Measurements from ENCODE around the gene MTCP1.

MTCP1 gene, protein sequence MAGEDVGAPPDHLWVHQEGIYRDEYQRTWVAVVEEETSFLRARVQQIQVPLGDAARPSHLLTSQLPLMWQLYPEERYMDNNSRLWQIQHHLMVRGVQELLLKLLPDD

DNA sequence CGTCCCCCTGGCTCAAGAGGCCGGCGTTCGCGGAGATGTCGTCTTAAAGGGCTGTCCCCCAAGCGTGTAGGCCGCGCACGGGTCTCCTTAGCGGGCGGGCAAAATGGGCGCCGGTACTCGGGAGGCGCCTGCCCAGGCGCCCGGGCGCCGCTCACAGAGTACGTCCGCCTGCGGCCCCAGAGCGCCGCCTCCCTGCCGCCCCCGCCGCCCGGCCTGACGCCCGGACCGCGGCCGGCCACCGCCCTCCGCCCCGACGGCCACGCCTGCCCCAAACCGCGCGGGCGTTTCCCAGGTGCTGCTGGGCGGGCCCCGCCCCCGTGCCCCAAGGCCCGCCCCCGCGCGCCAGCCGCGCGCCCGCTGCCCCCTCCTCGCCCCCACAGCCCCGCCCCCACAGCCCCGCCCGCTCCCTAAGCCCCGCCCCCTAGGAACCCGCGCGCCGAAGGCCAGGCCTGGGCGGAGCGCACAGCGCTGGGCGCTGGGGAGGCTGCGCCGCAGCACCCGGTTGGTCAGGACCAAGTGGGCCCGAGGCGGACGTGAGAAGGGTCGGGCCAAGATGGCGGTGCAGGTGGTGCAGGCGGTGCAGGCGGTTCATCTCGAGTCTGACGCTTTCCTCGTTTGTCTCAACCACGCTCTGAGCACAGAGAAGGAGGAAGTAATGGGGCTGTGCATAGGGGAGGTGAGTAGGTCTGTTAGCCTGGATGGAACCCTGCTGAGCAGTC lies at the start of gene MTCP1, which contains the start of the genes BRCC3 and CMC4:
MTCP1 (minus strand) TSS at position 162 of the 719 bp plus-strand sequence. CDS start 5,126 bp downstream, outside the sequence.
BRCC3 (plus strand) TSS at position 534 of the 719 bp plus-strand sequence; CDS start at position 554, 20 bp downstream.
CMC4 (minus strand) TSS at position 162 of the 719 bp plus-strand sequence. CDS start 7,113 bp downstream, outside the sequence.
- peak; percentile 95 for DNase-seq

DNA sequence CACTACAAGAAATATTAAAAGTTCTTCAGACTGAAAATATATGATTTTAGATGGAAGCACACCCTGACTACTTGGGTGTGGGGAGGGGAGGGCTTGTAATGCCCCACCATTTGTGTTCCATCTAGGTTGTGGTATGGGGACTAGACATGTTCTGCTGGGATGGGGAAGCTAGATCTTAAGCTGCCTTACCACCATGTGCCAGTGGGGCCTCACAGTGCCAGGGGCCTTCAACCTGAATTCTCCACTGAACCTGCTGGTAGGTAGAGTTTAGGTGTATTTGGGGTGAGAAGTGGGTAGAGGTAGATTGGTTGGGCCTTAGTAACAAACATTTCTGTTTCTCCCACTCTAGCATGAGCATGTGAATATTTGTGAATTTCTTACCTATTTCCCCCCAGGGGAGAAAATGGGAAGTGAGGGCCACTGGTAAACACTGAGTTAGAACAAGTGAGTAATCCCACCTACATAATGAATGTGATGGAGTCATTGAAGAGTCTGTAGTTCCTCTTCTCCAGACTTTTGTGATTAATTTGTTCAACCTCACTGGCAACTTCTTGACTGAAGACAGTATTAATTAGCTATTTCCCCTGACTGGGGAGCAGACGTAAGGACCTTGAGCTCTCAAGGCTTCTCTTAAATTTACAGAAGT lies 44.4 kb upstream of the MTCP1 start:
- DNase-seq = no peak

DNA sequence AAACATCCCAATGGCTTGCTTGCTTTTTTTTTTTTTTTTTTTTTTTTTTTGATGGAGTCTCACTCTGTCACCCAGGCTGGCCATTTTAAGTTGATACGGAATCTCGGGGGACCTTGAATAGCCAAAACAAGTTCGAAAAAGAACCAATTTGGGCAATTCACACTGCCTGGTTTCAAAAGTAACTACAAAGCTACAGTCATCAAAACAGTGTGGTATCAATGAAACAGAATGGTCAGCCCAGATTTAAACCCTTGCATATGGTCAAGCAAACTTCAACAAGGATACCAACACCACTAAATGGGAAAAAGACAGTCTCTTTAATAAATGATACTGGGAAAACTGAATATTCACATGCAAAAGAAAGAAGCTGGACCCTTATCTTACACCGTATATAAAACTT lies 42.2 kb upstream of the MTCP1 start:
- DNase-seq = no peak

DNA sequence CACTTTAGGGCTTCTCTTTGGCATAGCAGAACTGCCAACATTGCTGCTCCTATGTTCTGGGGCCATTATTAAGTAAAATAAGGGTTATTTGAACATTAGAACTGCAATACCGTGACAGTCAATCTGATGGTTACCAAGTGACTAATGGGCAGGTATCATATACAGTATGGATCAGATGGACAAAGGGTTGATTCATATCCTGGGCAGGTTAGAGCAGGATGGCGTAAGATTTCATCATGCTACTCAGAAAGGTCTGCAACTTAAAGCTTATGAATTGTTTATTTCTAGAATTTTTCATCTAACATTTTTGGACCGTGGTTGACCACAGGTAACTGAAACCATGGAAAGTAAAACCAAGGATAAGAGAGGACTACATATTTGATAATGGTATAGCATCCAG lies 41.2 kb upstream of the MTCP1 start:
- DNase-seq = no peak

DNA sequence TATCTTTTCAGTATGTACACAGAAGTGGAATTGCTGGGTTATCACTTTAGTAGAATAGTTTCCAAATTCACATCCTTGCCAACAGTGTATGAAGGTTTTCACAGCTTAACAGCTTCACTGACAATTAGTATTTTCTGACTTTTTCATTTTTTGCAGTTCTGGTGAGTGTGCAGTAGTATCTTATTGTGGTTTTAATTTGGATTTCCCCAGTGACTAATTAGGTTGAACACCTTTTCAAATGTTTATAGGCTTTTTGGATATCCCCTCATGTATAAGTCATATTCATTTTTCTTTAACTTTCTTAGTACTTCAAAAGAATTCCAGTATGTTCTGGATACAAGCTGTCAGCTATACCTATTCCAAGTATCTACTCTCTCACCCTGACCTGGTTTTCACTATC lies 37.5 kb upstream of the MTCP1 start:
- no peak for DNase-seq

DNA sequence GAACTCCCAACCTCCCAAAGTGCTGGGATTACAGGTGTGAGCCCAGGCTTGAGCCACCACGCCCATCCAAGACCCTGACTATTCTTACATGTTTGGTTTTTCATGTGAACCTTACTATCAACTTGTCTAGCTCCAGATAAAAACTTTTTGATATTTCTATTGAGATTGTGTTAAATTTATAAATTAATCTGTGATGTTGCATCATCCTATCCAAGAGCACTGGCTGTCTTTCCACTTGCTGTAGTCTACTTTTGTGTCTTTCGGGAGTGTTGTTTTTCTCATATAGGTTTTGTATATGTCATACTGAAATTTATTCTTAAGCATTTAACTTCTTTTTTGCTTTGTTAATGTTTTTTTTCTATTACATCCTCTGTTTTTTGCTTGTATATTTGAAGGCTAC lies 35.0 kb upstream of the MTCP1 start:
- DNase-seq = no peak

DNA sequence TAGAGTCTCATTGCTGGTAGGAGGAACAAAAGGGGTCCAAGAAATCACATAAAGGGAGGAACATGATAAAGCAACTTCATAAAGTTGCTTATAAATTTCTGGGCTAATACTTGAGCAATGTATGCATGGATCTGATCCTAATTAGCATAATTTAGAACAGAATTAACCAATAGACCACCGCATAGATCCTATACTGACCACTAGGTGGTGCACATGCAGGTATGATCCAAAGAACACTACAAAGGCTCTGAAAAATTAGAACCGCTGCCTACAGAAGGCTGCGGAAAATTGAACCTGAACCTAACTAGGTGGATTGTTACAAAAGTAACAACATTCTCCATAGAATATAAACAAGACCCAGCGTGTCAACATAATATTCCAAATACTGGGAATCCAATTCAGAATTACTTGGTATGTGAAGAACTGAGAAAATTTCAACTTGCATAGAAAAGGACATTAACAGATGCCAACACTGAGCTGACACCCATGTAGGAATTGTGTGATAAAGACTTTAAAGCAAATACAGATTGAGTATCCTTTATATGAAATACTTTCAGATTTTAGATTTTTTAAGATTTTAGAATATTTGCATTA lies 23.6 kb upstream of the MTCP1 start:
- DNase-seq = no peak

DNA sequence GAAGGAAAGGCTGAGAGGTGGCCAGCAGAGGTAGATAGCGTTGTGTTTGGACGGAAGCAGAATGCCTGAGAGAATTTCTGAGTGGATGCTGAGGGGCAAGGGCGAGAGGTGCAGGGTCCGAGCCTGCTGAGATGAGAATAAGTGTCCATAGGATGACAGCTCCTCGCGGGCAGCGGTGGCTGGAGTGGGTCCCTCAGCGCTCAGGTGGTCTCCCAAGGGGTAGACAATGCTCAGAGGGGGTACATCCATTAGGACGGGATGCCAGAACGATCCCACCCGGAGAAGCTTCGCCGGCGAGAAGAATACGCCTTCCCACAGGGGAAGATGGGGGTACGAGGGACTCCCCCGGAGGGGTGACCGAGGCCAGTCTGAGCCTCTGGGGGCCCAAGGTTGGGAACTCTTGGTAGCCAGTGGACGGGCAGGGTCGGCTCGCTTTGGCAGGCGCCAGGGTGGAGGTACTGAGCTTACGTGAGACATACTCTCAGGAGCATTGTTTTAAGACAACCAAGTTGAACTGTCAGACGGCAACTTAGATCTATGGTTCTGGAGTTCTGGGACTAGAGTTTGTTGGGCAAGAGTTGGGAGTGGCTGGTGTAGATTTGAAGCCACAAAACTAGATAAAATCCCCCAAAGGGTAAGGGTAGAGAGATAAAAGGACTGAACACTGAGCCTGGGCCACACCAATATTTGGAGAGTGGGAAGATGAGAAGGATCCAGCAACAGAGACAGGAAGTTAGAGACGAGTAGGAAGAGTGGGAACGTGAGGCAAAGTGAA lies 16.2 kb upstream of the MTCP1 start:
- no peak for DNase-seq

DNA sequence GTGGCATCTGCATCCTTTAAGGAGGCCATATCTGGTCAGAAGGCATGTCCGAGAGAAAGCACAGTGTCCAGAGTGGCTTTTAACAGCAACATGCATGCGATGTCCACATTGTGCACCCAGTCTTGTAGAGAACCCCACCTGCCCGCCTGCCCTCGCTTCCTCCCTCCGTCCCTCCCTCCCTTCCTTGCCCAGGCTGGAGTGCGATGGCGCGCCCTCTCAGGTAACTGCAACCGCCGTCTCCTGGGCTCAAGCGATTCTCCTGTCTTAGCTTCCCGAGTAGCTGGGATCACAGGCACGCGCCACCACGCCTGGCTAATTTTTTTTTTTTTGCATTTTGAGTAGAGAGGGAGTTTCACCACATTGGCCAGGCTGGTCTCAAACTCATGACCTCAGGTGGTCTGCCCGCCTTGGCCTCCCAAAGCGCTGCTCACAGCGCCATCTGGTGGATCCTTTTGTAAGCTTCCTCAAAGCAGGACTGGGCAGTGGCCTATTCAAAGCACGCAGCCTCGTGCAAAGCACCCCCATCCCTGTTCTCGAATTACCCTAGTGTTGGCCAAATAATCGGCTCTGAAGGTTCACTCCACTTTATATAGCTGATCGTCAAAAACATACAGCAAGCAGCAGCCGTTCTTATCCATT lies 15.4 kb upstream of the MTCP1 start:
- DNase-seq = no peak

DNA sequence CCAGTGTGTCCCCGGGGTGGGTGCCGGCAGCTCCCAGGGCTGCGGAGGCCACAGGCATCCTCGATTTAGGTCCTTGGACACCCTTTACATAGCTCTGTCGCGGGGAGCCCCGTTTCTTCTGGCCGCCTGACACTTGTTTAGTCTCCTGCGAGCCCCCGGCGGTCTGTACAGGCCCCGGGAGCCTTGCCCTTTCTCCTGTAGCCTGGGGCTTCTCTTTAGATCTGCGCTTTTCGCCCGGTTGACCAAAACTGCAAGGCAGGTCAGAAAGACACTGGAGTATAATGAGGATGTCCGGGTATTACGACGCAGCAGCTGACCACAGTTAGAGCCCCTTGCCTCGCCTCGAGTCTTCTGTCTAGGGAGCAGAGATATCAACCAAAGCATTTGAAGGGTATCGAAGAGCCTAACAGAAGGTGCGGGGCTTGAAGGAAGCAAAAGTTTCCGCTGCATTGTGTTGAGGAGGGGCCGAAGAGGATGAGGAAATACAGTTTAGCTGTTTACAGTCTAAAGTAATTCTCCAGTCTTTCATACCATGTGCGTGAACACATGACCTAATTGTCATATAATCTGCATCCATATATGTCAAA lies 851 bp upstream of the MTCP1 start:
- no peak for DNase-seq

DNA sequence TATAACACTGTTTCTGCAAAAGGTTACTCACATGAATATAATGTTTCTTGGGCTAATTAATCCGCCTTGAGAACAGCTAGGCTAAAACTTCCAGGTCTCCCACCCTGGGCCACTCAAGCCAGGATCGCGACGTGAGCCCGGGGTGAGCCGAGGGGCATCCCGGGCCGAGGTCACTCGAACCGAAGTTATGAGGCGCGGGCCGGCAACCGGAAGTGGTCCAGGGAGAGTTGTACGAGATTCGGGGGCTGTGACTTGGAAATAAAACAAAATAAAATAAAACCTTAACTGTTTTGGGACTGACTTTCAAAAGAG lies 317 bp downstream of the MTCP1 start:
- DNase-seq = peak; percentile 36

DNA sequence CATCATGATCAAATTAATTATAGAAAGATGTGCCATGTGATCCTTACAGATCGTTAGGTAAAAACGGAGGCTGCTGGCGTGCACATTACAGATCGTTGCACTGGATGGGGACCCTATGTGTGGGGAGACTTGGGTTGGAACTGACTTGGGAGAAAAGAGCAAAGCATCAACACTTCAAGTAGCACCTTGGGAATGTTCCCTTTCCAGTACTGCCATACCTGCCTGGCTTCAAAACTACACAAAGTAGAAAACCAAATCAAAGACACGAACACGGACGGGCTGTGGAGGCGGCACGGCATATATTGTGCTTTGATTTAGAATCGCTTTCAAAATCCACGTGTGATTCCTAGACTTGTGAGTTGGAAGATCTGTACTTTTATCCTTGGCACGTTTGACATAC lies 898 bp downstream of the MTCP1 start:
- DNase-seq = peak; percentile 1

DNA sequence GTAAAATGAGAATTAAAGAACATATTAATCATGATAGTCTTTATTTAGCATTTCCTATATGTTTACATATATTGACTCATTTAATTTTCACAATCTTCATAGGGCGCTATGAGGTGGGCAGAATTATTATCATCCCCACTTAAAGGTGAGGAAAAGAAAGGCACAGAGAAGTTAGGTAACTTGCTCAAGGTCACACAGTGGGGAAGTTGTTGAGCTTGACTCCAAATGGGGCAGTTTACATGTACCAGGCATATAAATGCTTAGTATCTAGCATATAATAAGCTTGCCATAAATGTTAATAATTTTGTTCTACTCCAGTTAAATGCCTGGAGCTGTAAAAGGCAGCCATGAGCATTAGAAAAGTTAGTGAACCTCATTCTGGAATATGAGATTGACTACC lies 1.5 kb downstream of the MTCP1 start:
- no peak for DNase-seq

DNA sequence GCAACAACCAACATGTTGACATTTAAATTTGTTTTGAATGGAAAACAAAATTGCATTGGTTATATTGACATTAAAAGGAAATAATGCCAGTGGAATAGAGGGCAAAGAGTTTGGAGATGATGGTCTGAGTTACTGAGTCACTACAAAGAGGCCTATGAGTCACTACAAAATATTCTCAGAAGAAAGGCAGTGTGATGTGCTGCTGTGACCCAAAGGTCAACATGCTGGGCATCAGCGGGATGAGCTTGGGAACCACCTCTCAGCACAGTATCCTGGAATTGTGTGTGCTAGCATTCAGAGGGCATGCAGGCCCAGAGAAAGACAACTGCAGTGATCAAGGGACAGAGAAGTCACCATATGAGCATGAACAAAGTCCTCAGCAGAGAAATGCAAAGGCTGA lies 2.8 kb downstream of the MTCP1 start:
- no peak for DNase-seq

DNA sequence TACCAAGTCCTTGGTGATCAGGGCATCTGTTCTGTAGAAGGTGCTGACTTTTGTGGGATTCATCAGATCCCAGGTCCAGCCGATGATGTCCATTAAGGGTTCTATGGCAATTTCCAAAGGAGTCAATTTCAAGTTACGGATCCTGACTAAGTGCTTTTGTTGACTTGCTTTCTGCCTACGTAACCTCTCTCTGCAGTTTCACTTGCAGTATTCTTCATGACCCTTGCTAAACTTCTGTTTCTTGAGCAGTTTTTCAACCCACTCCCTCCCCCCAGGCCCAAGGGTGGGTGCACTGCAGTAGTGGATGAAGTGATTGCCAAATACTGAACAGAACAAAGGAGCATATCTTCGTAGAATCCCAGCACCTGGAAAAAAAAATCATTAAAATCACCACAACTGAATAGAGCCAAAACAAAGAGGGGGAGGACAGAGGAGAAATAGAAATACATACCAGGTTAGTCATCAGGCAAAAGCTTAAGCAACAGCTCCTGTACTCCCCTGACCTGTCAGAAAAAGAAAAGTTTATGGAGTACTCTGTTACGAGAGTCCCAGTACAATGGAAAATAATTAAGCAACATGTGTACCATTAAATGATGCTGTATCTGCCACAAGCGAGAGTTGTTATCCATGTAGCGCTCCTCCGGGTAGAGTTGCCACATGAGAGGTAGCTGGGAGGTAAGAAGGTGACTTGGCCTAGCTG lies 5.8 kb downstream of the MTCP1 start:
- DNase-seq = no peak

DNA sequence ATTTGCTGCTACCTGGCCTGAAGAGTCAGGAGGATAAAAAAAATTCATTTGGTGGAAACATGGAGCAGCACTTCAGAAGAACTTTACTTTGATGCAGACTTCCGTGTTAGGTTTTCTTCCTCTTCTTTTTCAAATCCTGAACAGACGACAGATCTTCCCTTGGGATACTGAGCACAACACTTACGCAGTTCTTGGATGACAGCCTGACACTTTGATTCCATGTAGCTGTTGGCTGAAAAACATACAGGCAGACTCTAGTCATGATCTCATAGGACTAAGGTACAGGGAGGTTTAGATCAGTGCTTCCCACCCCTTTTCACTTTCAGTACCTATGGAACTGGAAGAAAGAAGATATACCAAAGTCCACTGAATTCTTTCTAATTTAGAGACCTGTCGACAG lies 9.2 kb downstream of the MTCP1 start:
- no peak for DNase-seq

DNA sequence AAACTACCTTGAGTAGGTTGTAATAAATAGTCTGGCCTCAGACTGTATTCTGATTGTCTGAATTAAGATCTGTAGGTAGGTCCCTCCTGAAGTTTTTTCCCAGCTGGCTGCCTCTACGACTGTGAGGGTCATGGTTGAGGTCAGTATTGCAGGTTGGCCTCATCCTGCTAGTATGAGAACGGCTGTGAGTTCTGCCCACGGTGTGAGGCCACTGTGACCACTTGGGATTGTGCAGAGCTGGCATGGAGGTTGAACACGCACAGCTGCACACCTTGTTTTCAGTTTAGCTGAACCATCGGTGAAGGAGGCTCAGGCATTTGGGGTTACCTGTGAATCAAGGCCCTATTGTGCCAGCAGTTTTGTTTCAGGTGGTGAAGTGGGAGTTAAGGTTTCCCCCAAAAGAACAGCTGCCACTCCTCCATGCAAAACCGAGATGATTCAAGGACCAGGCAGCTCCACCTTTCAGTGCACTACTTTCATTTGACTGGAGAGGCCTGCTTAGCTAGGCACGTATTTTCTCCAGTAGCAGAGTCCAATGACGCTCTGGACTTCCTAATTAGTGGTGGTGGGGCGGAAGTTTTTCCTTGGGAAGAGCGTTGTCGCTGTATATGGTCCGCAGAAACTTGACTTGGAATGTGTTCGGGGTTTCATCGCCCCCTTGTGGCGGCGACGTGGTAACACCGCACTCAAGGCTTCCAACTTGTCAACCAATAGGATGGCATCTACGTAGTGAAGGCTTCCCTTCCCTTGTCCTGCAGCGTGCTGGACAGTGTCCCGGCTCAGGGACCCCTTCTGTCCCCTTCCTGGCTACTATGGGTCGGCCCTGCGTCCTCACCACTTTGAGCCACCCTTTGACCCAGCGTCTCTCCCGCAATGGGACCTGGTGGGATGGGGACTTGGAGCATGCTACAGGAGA lies 13.8 kb downstream of the MTCP1 start:
- peak; percentile 52 for DNase-seq

DNA sequence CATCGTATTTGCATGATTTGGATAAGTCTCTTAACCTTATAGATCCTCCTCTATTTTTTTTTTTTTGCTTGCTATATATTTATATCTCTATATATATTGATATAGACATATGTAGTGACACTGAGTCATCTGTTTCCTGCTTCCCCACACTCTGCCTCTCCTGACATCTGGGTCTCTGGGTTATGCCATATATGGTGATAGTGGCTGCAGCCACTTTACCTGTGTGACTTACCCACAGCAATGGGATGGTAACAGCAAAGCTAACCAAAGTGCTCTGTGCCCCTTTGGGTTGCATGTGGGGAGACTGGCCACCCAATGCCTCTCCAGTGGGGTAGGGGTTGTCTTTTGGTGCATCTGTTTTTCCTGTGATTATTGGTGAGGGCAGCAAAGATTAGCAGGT lies 14.5 kb downstream of the MTCP1 start:
- no peak for DNase-seq

DNA sequence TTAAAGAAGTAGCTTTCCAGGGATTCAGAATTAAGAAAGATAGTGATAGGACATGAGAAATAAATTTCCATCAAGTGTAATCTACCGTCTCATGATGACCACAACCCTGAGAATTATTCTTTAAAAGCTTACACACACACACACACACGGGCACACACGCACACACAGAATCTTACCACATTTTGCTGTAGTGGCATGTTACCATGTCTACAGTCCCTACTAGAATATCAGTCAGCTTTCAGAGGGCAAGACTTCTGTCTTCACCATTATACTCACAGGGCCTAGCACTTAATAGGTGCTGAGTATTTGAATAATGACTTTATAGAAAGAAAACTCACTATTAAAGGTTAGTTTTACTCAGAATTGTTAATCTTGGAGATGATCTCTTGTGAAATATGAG lies 15.4 kb downstream of the MTCP1 start:
- no peak for DNase-seq

DNA sequence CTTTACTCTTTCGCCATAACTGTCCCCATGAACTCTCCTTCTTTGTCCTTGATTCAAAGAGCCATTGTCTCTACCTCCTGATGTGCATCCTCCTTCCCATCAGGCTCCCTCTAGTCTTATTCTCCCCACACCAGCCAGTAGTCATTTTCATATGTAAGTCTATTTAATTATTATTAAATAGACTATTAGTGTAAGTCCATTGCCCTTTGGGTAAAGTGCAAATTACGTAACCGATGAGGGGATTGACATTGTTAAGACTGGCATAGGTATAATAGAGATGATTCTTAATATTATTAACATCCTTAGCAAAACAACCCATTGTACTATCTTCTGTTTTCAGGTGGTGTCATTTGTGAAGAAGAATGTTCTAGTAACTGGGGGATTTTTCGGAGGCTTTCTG lies 16.7 kb downstream of the MTCP1 start:
- no peak for DNase-seq

DNA sequence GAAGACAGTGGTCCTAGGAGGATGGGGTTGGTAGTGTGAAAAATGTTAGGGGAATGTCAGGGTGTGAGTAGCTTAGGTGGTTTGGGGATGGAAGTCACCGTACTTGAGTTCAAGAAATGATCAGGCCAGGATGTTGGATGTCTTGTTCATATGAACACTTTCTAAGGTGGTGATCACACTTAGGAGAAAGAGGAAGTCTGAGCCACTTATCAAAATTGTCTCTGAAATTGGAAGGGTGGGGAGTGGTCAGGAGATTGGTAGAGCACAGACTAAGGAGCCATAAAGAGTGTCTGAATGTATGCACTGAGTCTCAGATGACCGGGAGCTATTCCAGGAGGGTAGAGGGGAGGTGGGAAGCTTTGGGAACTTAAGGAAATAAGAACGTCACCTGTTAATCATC lies 17.3 kb downstream of the MTCP1 start:
- DNase-seq = no peak
